ENCODE measurements around the gene ZKSCAN5.
"Not testable (repeated sequence)": the region's sequence is repeated elsewhere in the genome, so short reads cannot be mapped to it uniquely, and the experiment has no call there.

DNA sequence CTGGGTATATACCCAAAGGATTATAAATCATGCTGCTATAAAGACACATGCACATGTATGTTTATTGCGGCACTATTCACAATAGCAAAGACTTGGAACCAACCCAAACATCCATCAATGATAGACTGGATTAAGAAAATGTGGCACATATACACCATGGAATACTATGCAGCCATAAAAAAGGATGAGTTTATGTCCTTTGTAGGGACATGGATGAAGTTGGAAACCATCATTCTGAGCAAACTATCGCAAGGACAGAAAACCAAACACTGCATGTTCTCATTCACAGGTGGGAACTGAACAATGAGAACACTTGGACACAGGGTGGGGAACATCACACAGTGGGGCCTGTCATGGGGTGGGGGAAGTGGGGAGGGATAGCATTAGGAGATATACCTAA lies 45.1 kb downstream of the ZKSCAN5 start:
- TF ChIP-seq YY1 (IDR thresholded peaks at IDR 0.05; ENCODE audit: insufficient read depth, insufficient read length); ZNF274 (IDR thresholded peaks at IDR 0.05; ENCODE audit: low read depth, low read length): not testable (repeated sequence)
